HG03103 (cell line): ENCODE results near the gene ZNF202.
A peak's percentile ranks its signal among the peaks of the same experiment; 100 is the strongest.
"Not testable (repeated sequence)": the region's sequence is repeated elsewhere in the genome, so short reads cannot be mapped to it uniquely, and the experiment has no call there.

Source experiments
- ATAC-seq: cut with Tn5 transposase; IDR thresholded peaks from one replicate; pipeline ENCODE4 v1.9.1; 2021; ENCODE audit warnings: low read depth; ENCODE audit not compliant: unreplicated experiment

Gene ZNF202

DNA sequence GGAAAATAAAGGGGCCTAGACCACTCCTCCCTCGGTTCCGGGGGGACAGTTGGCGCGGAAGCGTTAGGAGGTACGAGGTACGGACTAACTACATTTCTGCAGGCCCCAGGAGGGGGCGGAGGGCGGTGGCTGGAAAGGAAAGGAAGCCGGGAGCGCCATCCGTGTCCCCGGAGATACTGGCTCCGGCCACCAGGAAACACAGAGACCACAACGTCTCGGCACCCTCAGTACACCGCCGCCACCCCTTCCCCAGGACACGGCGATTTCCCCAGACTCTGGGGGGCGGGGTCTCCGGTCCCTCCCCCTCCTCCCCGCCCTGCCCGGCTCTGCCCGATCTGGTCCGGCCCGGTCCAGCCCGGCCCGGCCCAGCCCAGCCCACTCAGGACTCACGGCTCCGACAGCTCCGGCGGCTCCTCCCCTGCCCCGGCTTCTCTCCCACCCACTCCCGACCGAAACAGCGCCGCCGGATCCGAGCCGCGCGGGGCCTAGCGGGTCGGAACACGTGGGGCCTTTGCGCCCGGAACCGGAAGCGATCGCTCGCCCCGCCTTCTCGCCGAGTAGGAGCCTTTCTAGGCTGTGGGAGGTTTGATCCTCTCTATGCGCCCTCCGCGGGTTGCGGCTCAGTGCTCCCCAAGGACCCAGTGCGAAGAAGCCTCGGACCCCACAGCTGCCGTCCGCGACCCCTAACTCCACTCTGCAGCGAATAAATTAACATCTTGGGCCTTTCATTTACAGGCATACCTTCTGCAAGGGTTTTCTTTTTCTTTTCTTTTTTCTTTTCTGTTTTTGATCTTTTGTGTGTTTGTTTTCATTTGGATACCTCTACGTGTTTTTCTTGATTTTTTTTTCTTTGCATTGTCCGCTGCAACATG is at the start of gene ZNF202:
ZNF202 (minus strand) TSS at position 502 of the 872 bp plus-strand sequence. CDS start 10,772 bp downstream, outside the sequence.
- peak; percentile 98 for ATAC-seq

DNA sequence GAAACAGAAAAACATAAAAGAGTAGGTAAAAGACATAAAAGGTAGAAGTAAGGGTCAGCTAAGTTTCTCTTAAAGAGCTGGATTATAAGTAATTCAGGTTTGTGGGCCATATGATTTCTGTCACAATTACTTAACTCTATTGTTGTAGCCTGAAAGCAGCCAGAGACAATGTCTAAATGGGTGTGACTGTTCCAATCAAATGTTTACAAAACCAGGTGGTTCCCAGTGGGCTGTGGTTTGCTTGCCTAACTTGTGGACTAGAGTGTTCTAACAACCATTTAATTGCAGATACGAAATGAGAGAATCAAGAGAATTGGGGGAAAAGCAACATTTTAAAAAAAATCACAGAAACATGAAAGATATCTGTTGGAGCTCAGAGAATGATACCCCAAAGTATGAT is 42.1 kb upstream of the ZNF202 start:
- no peak for ATAC-seq

DNA sequence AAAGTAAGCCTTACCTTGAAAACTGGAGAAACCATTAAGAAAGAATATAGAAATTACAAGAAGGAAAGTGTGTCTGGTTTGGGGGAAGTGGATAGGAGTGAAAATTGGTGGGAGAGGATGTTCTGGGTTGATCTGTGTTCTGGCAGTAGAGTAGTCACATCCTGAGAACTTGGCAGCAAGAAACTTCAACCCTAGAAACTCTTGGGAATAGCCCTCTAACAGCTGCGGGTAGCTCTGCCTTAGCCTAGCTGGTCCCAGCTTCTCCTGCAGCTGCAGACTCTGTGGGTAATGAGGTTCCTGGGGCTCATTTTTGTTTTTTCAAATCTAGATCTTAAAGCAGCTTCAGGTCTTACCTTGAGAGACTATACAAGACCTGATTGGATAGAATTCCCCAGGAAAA is 37.1 kb upstream of the ZNF202 start:
- no peak for ATAC-seq

DNA sequence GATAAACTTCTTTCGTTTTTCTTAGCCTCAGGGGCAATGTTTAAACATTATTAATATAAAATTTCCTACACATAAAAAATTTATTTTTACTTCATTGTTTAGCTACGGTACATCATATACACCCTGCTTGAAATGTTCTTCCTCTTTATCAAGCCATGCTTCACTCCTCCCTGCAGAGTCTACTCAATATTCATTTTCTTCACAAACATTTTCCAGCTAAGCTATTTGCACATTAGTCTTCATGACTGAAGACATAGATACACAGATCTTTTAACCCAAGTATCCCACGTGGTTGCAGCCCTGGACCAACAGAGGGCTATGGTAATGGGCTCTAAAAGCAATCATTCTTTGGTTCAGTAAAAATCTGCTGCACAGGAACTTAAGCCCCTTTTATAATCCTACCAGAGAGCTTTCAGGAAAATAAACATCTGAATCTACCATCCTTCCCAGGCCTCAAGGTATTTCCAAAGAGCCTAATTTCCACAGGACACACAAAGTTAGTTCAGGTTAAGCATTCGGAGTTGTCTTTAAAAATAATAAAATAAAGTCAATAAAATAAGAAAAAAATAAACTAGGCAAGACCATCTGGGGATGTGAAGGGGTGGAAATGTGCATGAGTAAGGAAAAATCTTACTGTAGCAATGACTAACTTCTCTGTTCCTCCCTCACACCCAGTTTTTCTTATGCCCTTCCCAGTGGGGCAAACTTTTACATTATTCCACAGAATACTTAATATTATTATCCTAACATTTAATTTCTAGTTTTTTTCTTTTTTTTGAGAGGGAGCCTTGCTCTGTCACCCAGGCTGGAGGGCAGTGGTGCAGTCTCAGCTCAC is 34.5 kb upstream of the ZNF202 start:
- no peak for ATAC-seq

DNA sequence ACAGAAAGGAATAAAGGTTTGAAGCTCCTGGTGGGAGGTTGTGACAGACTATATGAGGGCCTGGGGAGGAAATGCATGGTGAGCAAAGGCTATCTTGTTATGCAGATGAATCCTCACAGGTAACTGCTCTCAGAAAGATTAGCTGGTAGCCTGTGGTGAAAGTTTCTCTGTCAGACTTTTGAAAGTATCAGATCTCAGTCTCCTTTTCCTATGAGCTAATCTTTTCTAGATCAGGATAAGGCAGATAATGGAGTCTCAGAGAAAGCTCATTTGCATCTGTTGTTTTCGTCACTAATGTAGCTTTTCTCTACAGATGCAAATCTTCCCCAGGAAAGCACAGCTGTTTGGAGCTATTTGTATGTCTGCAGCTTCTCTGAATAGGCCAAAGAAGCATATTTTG is 33.8 kb upstream of the ZNF202 start:
- ATAC-seq = no peak

DNA sequence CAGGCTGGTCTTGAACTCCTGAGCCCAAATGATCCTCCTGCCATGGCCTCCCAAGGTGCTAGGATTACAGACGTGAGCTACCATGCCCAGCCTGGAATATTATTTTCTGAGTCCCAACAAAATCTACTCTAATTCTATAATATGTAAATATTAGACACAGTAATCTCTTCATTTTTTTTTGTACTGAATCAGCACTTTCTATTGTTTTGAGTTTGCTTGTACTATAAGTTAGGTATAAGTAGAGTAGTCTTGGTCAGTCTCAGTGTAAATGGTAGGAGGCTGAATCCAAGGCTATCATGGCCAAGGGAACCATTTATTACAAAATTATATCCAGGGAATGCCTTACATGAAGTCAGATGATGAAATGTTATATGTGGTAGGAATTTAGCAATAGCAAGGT is 32.5 kb upstream of the ZNF202 start:
- ATAC-seq = no peak

DNA sequence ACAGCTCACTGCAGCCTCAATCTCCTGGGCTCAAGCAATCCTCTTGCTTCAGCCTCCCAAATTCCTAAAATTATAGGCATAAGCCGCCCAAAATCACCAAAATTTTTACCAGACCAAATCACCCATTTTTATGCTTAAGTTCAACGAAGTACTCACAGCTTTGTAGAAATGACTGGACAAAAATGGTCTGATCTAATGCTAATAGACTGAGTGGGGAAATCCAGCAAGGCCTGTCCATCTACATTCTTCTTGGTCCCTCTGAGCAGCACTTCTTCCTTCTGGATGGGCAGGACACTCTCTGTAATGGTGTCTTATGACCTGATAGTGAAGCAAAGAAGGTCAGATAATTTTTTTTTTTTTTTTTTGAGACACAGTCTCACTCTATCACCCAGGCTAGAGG is 31.6 kb upstream of the ZNF202 start:
- ATAC-seq = no peak

DNA sequence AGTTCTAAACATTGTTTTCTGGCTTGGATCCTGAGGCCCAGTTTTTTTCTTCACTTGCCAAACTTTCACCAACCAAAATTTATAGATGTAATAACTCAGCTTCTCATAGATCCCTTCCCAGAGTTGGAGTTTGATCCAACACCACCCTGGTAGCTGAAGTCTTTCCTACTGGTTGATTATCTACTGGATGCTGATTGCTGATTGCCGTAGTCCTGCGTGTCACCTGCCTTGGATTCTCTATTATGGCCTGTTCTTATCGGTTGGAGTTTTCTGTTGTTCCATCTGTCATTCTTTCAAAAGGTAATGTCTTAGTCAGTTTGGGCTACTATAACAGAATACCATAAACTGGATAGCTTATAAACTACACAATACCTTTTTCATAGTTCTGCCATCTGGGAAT is 30.2 kb upstream of the ZNF202 start:
- no peak for ATAC-seq

DNA sequence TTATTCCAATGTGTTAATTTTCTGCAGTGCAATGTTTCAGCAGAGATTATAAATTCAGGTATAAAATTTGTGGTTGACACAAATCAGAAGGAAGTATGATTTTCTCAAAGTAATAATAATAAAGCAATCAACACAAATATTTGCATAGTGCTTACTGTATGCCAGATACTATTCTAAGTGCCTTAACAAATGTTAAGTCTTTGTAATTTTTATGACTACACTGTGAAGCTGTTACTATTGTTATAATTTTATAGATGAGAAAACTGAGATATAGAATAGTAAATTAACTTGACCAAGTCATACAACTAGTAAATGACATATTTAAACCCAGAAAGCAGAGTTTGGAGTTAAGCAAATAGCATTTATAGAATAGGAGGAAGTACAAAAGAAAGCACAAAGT is 29.3 kb upstream of the ZNF202 start:
- ATAC-seq = no peak

DNA sequence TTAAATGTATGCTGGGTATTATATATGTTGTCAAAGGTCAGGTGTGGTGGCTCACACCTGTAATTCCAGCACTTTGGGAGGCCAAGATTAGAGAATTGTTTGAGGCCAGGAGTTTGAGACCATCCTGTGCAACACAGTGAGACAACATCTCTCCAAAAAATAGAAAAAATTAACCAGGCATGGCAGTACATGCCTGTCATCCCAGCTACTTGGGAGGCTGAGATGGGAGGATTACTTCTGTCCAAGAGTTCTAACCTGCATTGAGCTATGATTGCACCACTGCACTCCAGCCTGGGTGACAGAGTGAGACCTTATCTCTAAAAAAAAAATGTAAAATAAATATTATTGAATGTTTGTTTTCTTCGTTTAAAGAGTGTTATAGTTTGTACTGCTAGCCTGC is 24.1 kb upstream of the ZNF202 start:
- no peak for ATAC-seq

DNA sequence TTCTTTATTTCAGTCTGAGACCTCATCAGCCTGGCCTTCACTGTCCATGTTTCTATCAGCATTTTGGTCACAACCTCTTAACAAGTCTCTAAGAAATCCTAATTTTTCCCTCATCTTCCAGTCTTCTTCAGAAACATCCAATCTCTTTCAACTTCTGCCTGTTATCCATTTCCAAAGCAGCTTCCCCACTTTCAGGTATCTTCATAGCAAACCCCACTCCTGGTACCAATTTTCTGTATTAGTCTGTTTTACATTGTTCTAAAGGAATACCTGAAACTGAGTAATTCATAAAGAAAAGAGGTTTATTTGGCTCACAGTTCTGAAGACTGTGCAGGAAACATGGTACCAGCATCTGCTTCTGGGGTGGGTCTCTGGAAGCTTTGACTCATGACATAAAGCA is 21.0 kb upstream of the ZNF202 start:
- no peak for ATAC-seq

DNA sequence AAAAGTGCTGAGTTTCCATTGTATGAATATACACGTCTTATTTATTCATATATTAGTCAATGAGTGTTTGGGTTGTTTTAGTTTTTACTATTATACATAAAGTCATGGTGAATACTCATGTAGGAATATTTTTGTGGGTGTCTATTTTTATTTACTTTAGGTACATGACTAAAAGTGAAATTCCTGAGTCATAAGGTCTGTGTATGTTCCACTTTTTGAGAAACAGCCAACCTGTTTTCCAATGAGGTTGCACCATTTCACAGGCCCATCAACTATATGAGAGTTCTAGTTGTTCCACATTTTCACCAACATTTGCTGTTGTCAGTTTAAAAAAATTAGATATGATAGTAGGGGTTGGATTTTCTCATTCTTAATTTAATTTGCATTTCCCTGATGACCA is 19.4 kb upstream of the ZNF202 start:
- peak; percentile 86 for ATAC-seq

DNA sequence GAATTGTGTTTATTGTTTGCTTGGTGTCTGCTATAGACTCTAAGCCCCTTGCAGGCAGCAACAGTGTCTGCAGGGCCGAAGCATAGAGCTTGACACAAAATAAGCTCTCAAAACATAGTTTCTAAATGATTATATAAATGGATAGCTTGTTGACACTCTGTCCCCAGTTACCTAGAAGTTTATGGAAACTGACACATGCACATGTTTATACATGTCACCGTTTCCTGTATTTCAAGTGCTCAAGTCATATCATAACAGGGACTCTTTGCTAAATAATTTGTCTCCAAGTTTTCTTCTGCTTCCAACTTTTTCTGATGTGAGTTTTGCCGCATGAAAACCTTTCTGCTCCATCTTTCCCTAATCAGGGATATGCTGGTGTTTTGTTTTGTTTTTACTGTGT is 16.5 kb upstream of the ZNF202 start:
- ATAC-seq = no peak

DNA sequence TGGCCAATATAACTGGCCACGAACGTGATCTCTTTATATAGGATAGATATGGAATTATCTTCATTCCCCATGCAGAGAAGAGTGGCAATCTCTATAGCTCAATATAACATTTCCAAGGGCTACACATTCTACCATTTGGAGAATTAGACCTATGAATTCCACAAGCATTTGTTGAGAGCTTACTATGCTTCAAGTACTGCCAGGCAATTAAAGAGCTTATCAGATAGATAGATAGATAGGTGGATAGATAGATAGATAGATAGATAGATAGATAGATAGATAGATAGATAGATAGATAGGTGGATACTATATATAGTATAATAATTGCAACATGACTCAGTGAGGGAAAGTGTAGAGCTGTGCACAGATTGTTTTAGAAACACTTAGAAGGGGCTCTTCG is 14.4 kb upstream of the ZNF202 start:
- no peak for ATAC-seq

DNA sequence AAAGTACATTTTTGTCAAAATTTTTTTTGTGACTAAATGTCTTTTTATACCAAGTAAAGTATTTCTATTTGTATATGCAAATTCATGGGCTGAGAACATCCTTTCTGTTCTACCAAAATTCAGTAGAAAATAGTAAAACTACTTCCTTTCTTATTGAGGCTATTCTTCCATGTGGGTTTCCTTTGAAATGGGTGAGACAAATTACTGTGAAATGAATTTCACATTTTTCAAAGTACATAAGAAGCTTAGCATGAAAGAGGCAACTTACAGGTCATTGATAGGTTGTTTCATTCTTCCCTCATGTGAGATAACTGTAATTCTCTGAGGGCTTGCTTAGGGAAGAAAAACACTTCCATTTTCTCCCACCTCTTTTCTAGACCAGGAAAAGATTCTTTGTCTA is 13.9 kb upstream of the ZNF202 start:
- ATAC-seq = no peak

DNA sequence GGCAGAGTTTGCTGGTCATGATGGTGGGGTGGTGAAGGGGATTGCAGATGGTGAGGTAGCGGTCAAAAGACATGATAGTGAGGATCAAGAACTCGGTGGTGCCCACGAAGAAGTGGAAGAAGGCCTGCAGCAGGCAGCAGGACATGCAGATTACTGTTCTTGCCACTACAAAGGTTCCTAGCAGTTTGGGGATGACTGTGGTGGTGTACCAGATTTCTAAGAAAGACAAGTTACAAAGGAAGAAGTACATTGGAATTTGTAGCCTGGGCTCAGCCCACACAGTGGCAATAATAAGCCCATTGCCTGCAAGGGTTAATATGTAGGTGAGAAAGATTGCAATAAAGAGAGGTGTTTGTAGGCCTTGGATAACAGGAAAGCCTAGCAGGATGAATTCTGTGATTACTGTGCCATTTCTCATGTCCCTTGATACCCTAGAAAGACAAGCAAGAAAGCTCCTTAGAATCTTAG is 12.7 kb upstream of the ZNF202 start, which contains the start of gene OR6X1:
OR6X1 (minus strand) TSS at position 418 of the 468 bp plus-strand sequence; CDS start at position 418, 0 bp downstream.
- ATAC-seq = no peak

DNA sequence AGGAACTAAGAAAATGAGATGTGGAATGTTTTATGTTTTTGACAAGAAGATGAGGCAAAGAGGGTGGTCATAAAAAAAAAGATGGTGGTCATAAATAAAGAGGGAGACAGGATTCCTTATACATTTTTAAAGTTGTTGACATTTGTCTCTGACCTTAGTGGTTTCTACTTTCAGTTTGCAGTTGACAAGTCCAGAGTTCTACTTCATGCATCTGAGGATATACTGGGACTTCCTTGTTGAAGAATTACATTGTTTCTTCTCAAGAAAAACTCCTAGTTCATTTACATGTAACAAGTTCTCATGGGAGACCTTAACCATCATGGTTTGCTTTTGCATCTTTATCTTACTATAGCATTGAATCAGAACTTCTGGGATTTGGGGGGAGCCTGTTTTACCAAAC is 11.7 kb upstream of the ZNF202 start:
- ATAC-seq = no peak

DNA sequence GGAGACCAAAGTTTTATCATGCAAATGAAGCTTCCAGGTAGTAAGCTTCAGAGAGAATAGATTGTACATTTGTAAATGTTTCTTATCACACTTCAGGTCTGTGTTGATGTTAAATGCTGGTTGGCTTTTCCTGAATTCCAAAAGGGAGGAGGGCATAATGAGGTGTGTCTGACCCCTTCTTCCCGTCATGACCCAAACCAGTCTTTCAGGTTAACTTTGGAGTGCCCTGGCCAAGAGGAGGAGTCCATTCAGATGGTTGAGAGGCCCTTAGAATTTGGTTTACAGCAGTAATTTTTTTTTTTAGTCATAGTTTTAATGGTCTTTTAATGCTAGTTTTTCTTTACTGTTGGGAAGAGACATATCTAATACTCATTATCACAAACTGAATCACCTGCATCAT is 10.3 kb upstream of the ZNF202 start:
- no peak for ATAC-seq

DNA sequence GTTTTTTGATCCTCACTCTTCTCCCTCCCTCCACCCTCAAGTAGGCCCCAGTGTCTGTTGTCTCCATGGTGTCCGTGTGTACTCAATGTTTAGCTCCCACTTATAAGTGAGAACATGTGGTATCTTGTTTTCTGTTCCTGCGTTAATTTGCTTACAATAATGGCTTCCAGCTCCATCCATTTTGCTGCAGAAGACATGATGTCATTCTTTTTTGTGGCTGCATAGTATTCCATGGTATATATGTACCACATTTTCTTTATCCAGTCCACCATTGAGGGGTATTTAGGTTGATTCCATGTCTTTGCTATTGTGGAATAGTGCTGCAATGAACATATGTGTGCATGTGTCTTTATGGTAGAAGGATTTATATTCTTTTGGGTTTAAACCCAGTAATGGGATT is 6.9 kb upstream of the ZNF202 start:
- not testable (repeated sequence) for ATAC-seq

DNA sequence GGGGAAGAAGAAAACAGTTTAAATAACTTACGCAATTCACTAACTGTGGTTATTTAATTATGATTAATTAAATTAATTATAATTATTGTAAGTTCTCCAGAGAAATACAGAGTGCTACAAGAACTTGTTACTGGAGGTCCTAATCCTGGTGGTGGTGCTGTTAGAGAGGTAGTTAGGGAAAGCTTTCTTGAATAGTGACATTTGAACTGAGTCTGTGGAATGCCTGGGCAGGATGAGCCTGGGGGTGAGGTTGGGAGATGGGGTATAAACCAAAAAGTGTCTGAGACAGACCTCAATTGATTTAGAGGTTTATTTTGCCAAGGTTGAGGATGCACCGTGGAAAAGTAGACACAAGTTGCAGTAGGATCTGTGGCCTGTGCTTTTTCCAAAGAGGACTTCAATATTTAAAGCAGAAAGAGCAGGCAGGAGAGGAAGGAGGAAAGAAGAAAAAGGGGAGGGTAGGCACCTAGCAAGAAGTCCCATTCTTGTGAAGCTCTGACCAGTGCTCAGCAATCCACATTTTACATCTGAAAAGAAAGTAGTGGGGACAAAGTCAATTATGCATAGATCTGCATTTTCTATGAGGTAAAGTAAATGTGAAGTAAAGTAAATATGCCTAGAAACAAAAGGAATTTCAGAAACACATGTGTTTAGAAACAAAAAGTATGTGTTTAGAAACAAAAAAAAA is 4.4 kb upstream of the ZNF202 start:
- ATAC-seq = no peak

DNA sequence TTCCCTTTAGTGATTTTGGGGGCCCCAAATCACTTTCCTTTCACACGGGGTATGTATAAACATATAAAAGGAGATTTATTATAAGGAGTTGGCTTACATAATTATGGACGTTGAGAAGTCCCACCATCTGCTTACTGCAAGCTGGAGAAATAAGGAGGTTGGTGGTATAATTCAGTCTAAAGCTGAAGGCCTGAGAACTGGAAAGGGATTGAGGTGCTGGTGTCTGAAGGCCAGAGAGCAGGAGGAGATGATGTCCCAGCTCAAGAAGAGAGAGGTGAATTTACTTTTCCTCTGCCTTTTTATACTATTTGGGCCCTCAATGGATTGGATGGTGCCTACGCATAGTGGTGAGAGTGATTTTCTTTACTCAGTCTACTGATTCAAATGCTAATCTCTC is 1.3 kb upstream of the ZNF202 start:
- no peak for ATAC-seq
